OCI-LY1 (cell line): ENCODE measurements around the gene MIF4GD.

Source experiments
- H2AFZ ChIP-seq: fragments of 200-600 bp; sonication (generic), shearing (Covaris generic); 2 replicates; pipeline ENCODE4 v1.6.0; 2014; ENCODE audit warnings: antibody characterized with exemption, mild to moderate bottlenecking, low read length
- H3F3A ChIP-seq: fragments of 200-600 bp; sonication (generic), shearing (Covaris generic); 2 replicates; pipeline ENCODE4 v1.6.0; 2014; ENCODE audit warnings: mild to moderate bottlenecking, antibody characterized with exemption, low read length, moderate library complexity; ENCODE audit not compliant: insufficient read depth
- H3K27ac ChIP-seq: fragments of 200-600 bp; sonication (generic); 2 replicates; pipeline ENCODE4 v1.5.1; 2014; ENCODE audit warnings: low read length, mixed run types, mild to moderate bottlenecking, low read depth; ENCODE audit not compliant: poor library complexity, severe bottlenecking
- H3K27me3 ChIP-seq: fragments of 200-600 bp; sonication (generic); 2 replicates; pipeline ENCODE4 v1.6.0; 2014; ENCODE audit warnings: antibody characterized with exemption, mild to moderate bottlenecking, low read length, moderate library complexity; ENCODE audit not compliant: insufficient read depth
- H3K36me3 ChIP-seq: fragments of 200-600 bp; sonication (generic); 2 replicates; pipeline ENCODE4 v1.6.1; 2014; ENCODE audit warnings: mild to moderate bottlenecking, antibody characterized with exemption, low read length, moderate library complexity, mixed read lengths; ENCODE audit not compliant: insufficient read depth
- H3K4me1 ChIP-seq: fragments of 200-600 bp; sonication (generic); 2 replicates; pipeline ENCODE4 v1.5.1; 2014; ENCODE audit warnings: mild to moderate bottlenecking, low read length, moderate library complexity; ENCODE audit not compliant: insufficient read depth, severe bottlenecking
- H3K4me2 ChIP-seq: fragments of 200-600 bp; sonication (generic), shearing (Covaris generic); 2 replicates; pipeline ENCODE4 v1.6.1; 2014; ENCODE audit warnings: low read length
- H3K4me3 ChIP-seq: fragments of 200-600 bp; sonication (generic); 2 replicates; pipeline ENCODE4 v1.5.1; 2014; ENCODE audit warnings: low read length, low read depth, mild to moderate bottlenecking, mixed read lengths; ENCODE audit not compliant: poor library complexity, severe bottlenecking
- H3K79me2 ChIP-seq: fragments of 200-600 bp; shearing (Covaris generic); 2 replicates; pipeline ENCODE4 v1.6.1; 2016; ENCODE audit warnings: mixed run types, low read length, mixed read lengths; ENCODE audit not compliant: insufficient read depth
- H3K9ac ChIP-seq: fragments of 200-600 bp; sonication (generic), shearing (Covaris generic); 2 replicates; pipeline ENCODE4 v1.6.1; 2014; ENCODE audit warnings: mild to moderate bottlenecking, low read length, mixed read lengths
- H3K9me2 ChIP-seq: fragments of 200-600 bp; sonication (generic), shearing (Covaris generic); 2 replicates; pipeline ENCODE4 v1.6.1; 2014; ENCODE audit warnings: low read depth, mild to moderate bottlenecking, low read length, mixed read lengths
- H3K9me3 ChIP-seq: fragments of 200-600 bp; shearing (Covaris generic); 2 replicates; pipeline ENCODE4 v1.6.1; 2014; ENCODE audit warnings: low read length, mixed read lengths
- H4K20me1 ChIP-seq: fragments of 200-600 bp; sonication (generic), shearing (Covaris generic); 2 replicates; pipeline ENCODE4 v1.6.0; 2016; ENCODE audit warnings: mild to moderate bottlenecking, low read length; ENCODE audit not compliant: insufficient read depth
- EZH2 ChIP-seq: fragments of 200-600 bp; sonication (generic), shearing (Covaris generic); IDR thresholded peaks from 2 replicates; pipeline ENCODE4 v1.8.0; 2017; ENCODE audit warnings: borderline replicate concordance, mixed run types, mild to moderate bottlenecking, antibody characterized with exemption, low read length, moderate library complexity, mixed read lengths
- TF ChIP-seq, protein P1 (sequence below): fragments of 200-600 bp; sonication (generic), shearing (Covaris generic); IDR thresholded peaks from 2 replicates; pipeline ENCODE4 v1.5.1; 2017; ENCODE audit warnings: mild to moderate bottlenecking, antibody characterized with exemption, low read length, moderate library complexity, mixed read lengths

MIF4GD gene

DNA sequence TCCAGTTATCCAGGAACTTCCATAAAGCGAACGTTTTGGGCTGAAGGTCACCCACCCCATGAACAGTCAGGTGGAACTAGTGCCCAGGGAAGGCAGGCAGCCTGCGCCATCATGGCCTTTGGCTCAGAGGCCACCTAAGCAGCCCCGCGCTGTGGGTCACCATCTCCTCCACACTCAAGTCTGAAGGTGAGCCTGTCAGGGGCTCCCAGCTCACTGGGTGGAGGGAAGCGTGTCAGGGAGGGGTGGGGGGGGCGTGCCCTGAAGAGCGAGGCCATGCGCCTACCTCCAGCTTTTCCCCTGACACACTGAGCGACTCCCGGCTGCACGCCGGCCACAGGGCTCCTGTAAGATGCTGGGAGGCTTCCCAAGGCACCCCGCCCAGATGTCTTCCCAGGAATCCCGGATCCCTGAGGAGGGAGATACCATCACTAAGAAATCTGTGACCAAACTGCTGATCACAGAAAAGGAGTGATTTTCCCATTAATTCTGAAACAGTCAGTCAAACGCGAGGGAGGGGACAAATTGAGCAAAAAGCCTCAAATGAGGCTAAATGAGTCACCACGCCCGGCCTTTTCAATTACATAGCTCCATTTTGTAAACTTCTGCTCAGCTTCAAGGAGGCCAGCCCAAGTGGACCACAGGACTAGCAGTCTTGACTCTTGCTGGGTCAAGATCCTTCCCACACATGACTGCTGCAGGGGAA is 44.7 kb upstream of the MIF4GD start:
- Histone ChIP-seq H3K4me2 (no peak overlapping the region), H3F3A (no peaks in the 10 kb centered on the region), H3K36me3 (peaks cover 35% of the 10 kb centered on the region), H2AFZ (no peak overlapping the region), H3K4me1 (peaks cover 49% of the 10 kb centered on the region), H3K9me3 (no peaks in the 10 kb centered on the region), H3K4me3 (no peak overlapping the region), H3K9me2 (no peaks in the 10 kb centered on the region), H3K79me2 (no peaks in the 10 kb centered on the region), H3K27me3 (no peaks in the 10 kb centered on the region), H3K27ac (peak overlapping the region; percentile 58), H3K9ac (no peak overlapping the region), H4K20me1 (no peaks in the 10 kb centered on the region)
- TF ChIP-seq EZH2: no peak
- TF ChIP-seq, protein P1, sequence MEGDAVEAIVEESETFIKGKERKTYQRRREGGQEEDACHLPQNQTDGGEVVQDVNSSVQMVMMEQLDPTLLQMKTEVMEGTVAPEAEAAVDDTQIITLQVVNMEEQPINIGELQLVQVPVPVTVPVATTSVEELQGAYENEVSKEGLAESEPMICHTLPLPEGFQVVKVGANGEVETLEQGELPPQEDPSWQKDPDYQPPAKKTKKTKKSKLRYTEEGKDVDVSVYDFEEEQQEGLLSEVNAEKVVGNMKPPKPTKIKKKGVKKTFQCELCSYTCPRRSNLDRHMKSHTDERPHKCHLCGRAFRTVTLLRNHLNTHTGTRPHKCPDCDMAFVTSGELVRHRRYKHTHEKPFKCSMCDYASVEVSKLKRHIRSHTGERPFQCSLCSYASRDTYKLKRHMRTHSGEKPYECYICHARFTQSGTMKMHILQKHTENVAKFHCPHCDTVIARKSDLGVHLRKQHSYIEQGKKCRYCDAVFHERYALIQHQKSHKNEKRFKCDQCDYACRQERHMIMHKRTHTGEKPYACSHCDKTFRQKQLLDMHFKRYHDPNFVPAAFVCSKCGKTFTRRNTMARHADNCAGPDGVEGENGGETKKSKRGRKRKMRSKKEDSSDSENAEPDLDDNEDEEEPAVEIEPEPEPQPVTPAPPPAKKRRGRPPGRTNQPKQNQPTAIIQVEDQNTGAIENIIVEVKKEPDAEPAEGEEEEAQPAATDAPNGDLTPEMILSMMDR: no peak

DNA sequence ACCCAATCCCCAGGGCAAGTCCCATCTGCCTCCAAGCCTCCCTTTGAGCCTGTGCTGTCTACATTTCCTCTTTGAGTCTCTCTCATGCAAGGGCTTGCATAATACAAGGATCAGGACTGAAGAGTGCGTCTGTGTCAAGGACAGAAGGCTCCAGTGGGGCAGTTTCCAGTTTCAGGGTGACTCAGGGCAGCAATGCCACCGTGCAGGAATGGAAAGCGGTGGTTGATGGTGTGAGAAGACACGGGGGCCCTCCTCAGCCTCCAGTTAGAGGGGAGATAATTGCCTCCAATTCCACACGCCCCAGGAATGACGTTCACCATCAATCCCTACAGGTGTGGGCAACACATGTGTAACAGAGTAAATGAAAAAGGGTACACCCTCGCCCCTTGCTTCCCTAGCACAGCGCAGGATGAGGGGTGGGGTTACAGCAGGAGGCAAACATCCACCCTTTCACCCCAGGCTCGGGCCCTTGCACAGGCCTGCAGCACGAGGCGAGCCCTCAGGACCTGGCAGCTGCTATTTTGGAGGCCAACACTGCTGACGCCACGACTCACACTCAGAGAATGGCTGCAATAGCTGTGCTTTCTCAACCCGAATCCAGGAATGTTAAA is 43.0 kb upstream of the MIF4GD start:
- Histone ChIP-seq H3K4me1 (peaks cover 32% of the 10 kb centered on the region), H2AFZ (no peak overlapping the region), H3F3A (no peaks in the 10 kb centered on the region), H3K27me3 (no peaks in the 10 kb centered on the region), H3K4me2 (no peak overlapping the region), H3K9ac (no peak overlapping the region; the same call in 1 of the 2 replicates), H3K4me3 (no peak overlapping the region), H3K36me3 (peaks cover 20% of the 10 kb centered on the region), H3K79me2 (no peaks in the 10 kb centered on the region), H3K27ac (peak overlapping the region; percentile 66), H3K9me3 (no peaks in the 10 kb centered on the region), H3K9me2 (no peaks in the 10 kb centered on the region), H4K20me1 (no peaks in the 10 kb centered on the region)
- TF ChIP-seq, protein P1: no peak
- TF ChIP-seq EZH2: no peak

DNA sequence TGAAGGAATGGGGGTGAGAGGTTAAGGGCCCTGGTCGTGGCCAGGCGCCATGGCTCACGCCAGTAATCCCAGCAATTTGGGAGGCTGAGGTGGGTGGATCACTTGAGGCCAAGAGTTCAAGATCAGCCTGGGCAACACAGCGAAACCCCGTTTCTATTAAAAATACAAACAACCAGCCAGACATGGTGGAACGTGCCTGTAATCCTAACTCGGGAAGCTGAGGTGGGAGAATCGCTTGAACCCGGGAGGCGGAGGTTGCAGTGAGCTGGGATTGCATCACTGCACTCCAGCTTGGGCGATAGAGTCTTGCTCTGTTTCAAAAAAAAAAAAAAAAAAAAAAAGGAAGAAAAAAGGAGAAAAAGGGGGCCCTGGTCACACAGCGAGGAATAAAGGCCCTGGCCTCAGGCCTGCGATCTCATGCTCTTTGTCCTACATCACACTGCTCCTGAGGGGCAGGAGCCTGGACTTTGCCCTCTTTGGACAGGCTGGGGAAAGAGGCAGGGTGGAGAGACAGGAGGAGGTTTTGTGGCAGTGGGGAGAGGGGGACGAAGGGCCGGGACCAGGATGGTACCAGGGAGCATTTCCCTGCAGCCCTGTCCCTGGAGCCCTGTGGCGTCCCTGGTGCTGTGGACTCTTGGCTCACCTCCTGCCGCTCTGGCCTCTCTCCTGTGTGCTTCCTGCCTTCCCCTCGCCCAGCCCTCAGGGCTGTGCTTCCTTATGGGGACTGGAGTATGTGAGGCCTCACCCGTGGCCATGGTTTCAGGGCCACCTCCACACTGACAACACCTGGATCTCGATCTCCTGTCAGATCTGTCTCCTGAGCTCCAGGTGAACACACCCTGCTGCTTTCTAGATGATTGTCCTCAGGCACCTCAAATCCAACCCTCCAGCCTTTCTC is 38.0 kb upstream of the MIF4GD start:
- peaks cover 22% of the 10 kb centered on the region for H3K4me1 ChIP-seq
- H3K27me3 ChIP-seq: no peaks in the 10 kb centered on the region
- no peaks in the 10 kb centered on the region for H3F3A ChIP-seq
- H3K9me3 ChIP-seq: no peaks in the 10 kb centered on the region
- H3K79me2 ChIP-seq: no peaks in the 10 kb centered on the region
- H2AFZ ChIP-seq: no peak overlapping the region
- H3K36me3 ChIP-seq: no peaks in the 10 kb centered on the region
- no peak overlapping the region for H3K27ac ChIP-seq
- H3K4me3 ChIP-seq: no peak overlapping the region
- TF ChIP-seq, protein P1: no peak
- TF ChIP-seq EZH2: no peak
- no peaks in the 10 kb centered on the region for H3K9me2 ChIP-seq
- no peak overlapping the region for H3K9ac ChIP-seq
- H4K20me1 ChIP-seq: no peaks in the 10 kb centered on the region
- no peak overlapping the region for H3K4me2 ChIP-seq
